ENCODE measurements around the gene CFAP100. TPM values are rescaled to one million over a fixed set of nuclear protein-coding genes. Genes with fewer than 3 reads are reported as not detected.
A peak's percentile ranks its signal among the peaks of the same experiment; 100 is the strongest.

The CFAP100 gene
- total RNA-seq, 1 experiment from 2014 or later, result not detected

- H3K27ac ChIP-seq (ENCODE audit: low read depth, low read length), result peak overlapping the region; percentile 2; the same call in 1 of the 2 replicates
- H3K27me3 ChIP-seq (ENCODE audit: insufficient read depth, low read length), result no peaks in the 10 kb centered on the region
- TF ChIP-seq SIN3A (IDR thresholded peaks at IDR 0.05; ENCODE audit: low read depth), result no peak
- TF ChIP-seq CEBPB (IDR thresholded peaks at IDR 0.05; ENCODE audit: low read depth), result no peak
- TF ChIP-seq YY1 (IDR thresholded peaks at IDR 0.05; ENCODE audit: extremely low read depth, insufficient replicate concordance, low read depth, low read length), result no peak
- TF ChIP-seq ELF1 (IDR thresholded peaks at IDR 0.05; ENCODE audit: borderline replicate concordance, low read depth), result no peak
- TF ChIP-seq, protein P1, sequence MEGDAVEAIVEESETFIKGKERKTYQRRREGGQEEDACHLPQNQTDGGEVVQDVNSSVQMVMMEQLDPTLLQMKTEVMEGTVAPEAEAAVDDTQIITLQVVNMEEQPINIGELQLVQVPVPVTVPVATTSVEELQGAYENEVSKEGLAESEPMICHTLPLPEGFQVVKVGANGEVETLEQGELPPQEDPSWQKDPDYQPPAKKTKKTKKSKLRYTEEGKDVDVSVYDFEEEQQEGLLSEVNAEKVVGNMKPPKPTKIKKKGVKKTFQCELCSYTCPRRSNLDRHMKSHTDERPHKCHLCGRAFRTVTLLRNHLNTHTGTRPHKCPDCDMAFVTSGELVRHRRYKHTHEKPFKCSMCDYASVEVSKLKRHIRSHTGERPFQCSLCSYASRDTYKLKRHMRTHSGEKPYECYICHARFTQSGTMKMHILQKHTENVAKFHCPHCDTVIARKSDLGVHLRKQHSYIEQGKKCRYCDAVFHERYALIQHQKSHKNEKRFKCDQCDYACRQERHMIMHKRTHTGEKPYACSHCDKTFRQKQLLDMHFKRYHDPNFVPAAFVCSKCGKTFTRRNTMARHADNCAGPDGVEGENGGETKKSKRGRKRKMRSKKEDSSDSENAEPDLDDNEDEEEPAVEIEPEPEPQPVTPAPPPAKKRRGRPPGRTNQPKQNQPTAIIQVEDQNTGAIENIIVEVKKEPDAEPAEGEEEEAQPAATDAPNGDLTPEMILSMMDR (IDR thresholded peaks at IDR 0.05 in 2 of 3, conservative IDR thresholded peaks at IDR 0.05 in 1 of 3; ENCODE audit: borderline replicate concordance in 1 of 3, insufficient read depth in 1 of 3, low read depth in 2 of 3, low read length in 2 of 3), result no peak
- TF ChIP-seq RAD21 (IDR thresholded peaks at IDR 0.05; ENCODE audit: low read depth), result no peak
- no peak for TF ChIP-seq TCF7L2 (IDR thresholded peaks at IDR 0.05; ENCODE audit: borderline replicate concordance, extremely low read depth, insufficient read depth, insufficient read length)
- no peak for TF ChIP-seq ATF3 (IDR thresholded peaks at IDR 0.05)
- no peak for TF ChIP-seq REST (IDR thresholded peaks at IDR 0.05; ENCODE audit: low read depth)
- TF ChIP-seq SRF (IDR thresholded peaks at IDR 0.05; ENCODE audit: low read depth), result no peak
- no peak for TF ChIP-seq SP1 (IDR thresholded peaks at IDR 0.05; ENCODE audit: low read depth)
- no peak for TF ChIP-seq EZH2phosphoT487 (IDR thresholded peaks at IDR 0.05; ENCODE audit: borderline replicate concordance)
- TF ChIP-seq EZH2 (IDR thresholded peaks at IDR 0.05), result no peak
- TF ChIP-seq EGR1 (IDR thresholded peaks at IDR 0.05; ENCODE audit: low read depth), result no peak
- no peak for TF ChIP-seq FOSL1 (IDR thresholded peaks at IDR 0.05; ENCODE audit: low read depth)
- no peak for TF ChIP-seq POLR2AphosphoS5 (IDR thresholded peaks at IDR 0.05; ENCODE audit: low read depth, low read length)
- TF ChIP-seq POLR2A (IDR thresholded peaks at IDR 0.05; ENCODE audit: borderline replicate concordance, extremely low read depth, insufficient read depth, insufficient read length), result no peak
- no peaks in the 10 kb centered on the region for H3K9me2 ChIP-seq (ENCODE audit: insufficient read depth)
- DNase-seq (ENCODE audit: low read depth, low spot score), result no peak
- peak overlapping the region; percentile 70 for H3K4me2 ChIP-seq (ENCODE audit: low read length)
- peak overlapping the region; percentile 73 for H2AFZ ChIP-seq (ENCODE audit: low read depth, low read length, poor library complexity, severe bottlenecking)
- POLR2A ChIA-PET, result no interaction called here
- peak overlapping the region; percentile 37 for H3K9ac ChIP-seq (ENCODE audit: low read length)
- no peak; the same call in 1 of the 2 replicates for ATAC-seq
- H3K36me3 ChIP-seq (ENCODE audit: control insufficient read depth in 1 of 2, insufficient read depth in 2 of 2, low read length in 2 of 2), result no peaks in the 10 kb centered on the region
- H3K4me1 ChIP-seq (ENCODE audit: control insufficient read depth in 1 of 2, insufficient read depth in 2 of 2, low read length in 2 of 2), result peaks cover 7 to 12% of the 10 kb centered on the region in 2 experiments; a peak in 3 of 4 replicates
- peak overlapping the region in 1 of 2 experiments; percentile 41; a peak in 3 of 4 replicates for H3K4me3 ChIP-seq (replicated peaks in 1 of 2; ENCODE audit: low read depth in 1 of 2, low read length in 2 of 2)
- RAD21 ChIA-PET (ENCODE audit: low non-redundant PET in 1 of 2, low total read pairs in 2 of 2, uncharacterized antibody in 2 of 2, unreplicated experiment in 2 of 2), result no interaction called here
- no peaks in the 10 kb centered on the region for H3K79me2 ChIP-seq (ENCODE audit: insufficient read depth, low read length)
- BruUV-seq (replicated peaks), result no TSS peak
- intact Hi-C loops (cut with micrococcal nuclease), result loop anchor here (1.0 to 2.0 kb wide), 4 partner anchors 131 to 255 kb away; no protein-coding TSS in a partner anchor
- H3K9me3 ChIP-seq (ENCODE audit: control insufficient read depth in 1 of 2, insufficient read depth in 1 of 2, low read depth in 1 of 2, low read length in 2 of 2), result no peaks in the 10 kb centered on the region
- H4K20me1 ChIP-seq (ENCODE audit: insufficient read depth), result no peaks in the 10 kb centered on the region
- CTCF ChIA-PET, result interaction anchor here (0.9 kb wide), 1 partner anchor 143 kb away, joined by 3 read pairs; no protein-coding TSS in a partner anchor
Observed at GRCh38 chr3:126389794-126390146, 4.9 kb upstream of the CFAP100 start.
